Neural cell (in vitro differentiated cells): ENCODE measurements around the gene CCL14.
"Not testable (repeated sequence)": the region's sequence is repeated elsewhere in the genome, so short reads cannot be mapped to it uniquely, and the experiment has no call there.

Source experiments
- CTCF ChIP-seq: fragments of 450-650 bp; IDR thresholded peaks from 2 replicates; pipeline ENCODE4 v1.5.1; 2014; ENCODE audit warnings: antibody characterized with exemption, mild to moderate bottlenecking, moderate library complexity; ENCODE audit not compliant: poor library complexity, severe bottlenecking
- EP300 ChIP-seq: fragments of 450-650 bp; conservative IDR thresholded peaks from 2 replicates; pipeline ENCODE4 v1.6.1; 2014; ENCODE audit warnings: antibody characterized with exemption, mild to moderate bottlenecking, moderate library complexity; ENCODE audit not compliant: poor library complexity, severe bottlenecking
- EZH2 ChIP-seq: fragments of 200-600, 300-800 bp; shearing (Covaris generic), sonication (generic); IDR thresholded peaks from 2 replicates; pipeline ENCODE4 v1.6.1; 2014; ENCODE audit warnings: antibody characterized with exemption, low read length, borderline replicate concordance, mild to moderate bottlenecking; ENCODE audit not compliant: insufficient read depth, poor library complexity, severe bottlenecking
- POLR2AphosphoS5 ChIP-seq: IDR thresholded peaks from 2 replicates; pipeline ENCODE4 v1.6.1; 2012
- RAD21 ChIP-seq: fragments of 450-650 bp; conservative IDR thresholded peaks from 2 replicates; pipeline ENCODE4 v1.6.1; 2014; ENCODE audit warnings: antibody characterized with exemption, mild to moderate bottlenecking, moderate library complexity
- SMC3 ChIP-seq: fragments of 450-650 bp; conservative IDR thresholded peaks from 2 replicates; pipeline ENCODE4 v1.6.1; 2014; ENCODE audit warnings: antibody characterized with exemption, mild to moderate bottlenecking, moderate library complexity; ENCODE audit not compliant: poor library complexity
- TAF1 ChIP-seq: IDR thresholded peaks from 2 replicates; pipeline ENCODE4 v1.6.1; 2012; ENCODE audit warnings: low read depth
- TF ChIP-seq, protein P1 (sequence below): IDR thresholded peaks from 2 replicates; pipeline ENCODE4 v1.6.1; 2012; ENCODE audit warnings: borderline replicate concordance

GRCh38 chr17:35995346-35995745 lies 8.8 kb upstream of the CCL14 start:
- not testable (repeated sequence) for TF ChIP-seq CTCF, TAF1, POLR2AphosphoS5, RAD21, EP300, SMC3, EZH2
- TF ChIP-seq, protein P1, sequence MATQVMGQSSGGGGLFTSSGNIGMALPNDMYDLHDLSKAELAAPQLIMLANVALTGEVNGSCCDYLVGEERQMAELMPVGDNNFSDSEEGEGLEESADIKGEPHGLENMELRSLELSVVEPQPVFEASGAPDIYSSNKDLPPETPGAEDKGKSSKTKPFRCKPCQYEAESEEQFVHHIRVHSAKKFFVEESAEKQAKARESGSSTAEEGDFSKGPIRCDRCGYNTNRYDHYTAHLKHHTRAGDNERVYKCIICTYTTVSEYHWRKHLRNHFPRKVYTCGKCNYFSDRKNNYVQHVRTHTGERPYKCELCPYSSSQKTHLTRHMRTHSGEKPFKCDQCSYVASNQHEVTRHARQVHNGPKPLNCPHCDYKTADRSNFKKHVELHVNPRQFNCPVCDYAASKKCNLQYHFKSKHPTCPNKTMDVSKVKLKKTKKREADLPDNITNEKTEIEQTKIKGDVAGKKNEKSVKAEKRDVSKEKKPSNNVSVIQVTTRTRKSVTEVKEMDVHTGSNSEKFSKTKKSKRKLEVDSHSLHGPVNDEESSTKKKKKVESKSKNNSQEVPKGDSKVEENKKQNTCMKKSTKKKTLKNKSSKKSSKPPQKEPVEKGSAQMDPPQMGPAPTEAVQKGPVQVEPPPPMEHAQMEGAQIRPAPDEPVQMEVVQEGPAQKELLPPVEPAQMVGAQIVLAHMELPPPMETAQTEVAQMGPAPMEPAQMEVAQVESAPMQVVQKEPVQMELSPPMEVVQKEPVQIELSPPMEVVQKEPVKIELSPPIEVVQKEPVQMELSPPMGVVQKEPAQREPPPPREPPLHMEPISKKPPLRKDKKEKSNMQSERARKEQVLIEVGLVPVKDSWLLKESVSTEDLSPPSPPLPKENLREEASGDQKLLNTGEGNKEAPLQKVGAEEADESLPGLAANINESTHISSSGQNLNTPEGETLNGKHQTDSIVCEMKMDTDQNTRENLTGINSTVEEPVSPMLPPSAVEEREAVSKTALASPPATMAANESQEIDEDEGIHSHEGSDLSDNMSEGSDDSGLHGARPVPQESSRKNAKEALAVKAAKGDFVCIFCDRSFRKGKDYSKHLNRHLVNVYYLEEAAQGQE, result not testable (repeated sequence)
